ENCODE data around the gene BZW2. TPM values are rescaled to one million over a fixed set of nuclear protein-coding genes. Genes with fewer than 3 reads are reported as not detected.

The BZW2 gene
- total and polyA plus RNA-seq, 11 donors = 195 to 808 (median 297) TPM

GRCh38 chr7:16753932-16754855 lies 108.2 kb downstream of the BZW2 start:
- 4 to 6% (median 5%) methylated on average over 46 to 58 of the region's 58 CpGs for WGBS, 4 donors
- no peaks in the 10 kb centered on the region for H3K36me3 ChIP-seq
- intact Hi-C loops (cut with DNase I) = no loop called here
- DNase-seq (peak; percentile 38 to 72 (median 47)), ATAC-seq (peak in 3 of 4 donors; percentile 57 to 67 (median 67))
- H3K9me3 ChIP-seq = no peaks in the 10 kb centered on the region
- peaks cover 0 to 24% (median 5%) of the 10 kb centered on the region in 12 donors for H3K4me1 ChIP-seq
- TF ChIP-seq POLR2A (IDR thresholded peaks at IDR 0.05) (no peak), CTCF (IDR thresholded peaks at IDR 0.05) (no peak)
- peak overlapping the region; percentile 9 to 82 (median 69) for H3K27ac ChIP-seq
- no peaks in the 10 kb centered on the region for H3K27me3 ChIP-seq
- H3K4me3 ChIP-seq = peak overlapping the region; percentile 70 to 92 (median 76)

DNA sequence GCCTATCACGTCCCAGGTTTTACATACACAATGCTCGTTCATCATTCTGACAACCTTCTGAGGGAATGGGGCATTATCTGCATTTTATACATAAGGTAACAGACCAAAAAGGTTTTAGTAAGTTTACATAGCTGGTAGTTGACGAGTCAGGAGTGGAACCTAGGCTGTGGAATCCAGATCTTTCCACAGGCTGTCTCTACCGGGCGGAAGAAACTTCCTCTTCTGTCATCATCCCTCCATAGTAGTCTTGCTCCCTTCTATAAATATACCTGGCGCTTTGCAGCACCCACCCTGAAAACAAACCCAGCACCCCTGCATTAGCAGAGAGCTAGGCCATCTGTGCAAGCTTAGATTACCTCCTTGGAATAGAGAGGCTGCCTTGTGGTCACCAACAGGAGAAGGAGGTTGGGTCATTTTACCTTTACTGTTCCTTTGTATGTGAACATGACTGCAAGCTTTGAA lies 108.9 kb downstream of the BZW2 start:
- Histone ChIP-seq H3K27ac (peak overlapping the region in 11 of 12 donors; percentile 9 to 82 (median 73)), H3K36me3 (no peaks in the 10 kb centered on the region)

GRCh38 chr7:16755397-16755796 lies 109.4 kb downstream of the BZW2 start:
- ATAC-seq = no peak
- Histone ChIP-seq H3K36me3 (no peaks in the 10 kb centered on the region), H3K27ac (peak overlapping the region in 4 of 12 donors; percentile 26 to 82 (median 81)), H3K4me1 (peaks cover 0 to 25% (median 5%) of the 10 kb centered on the region in 12 donors), H3K27me3 (no peaks in the 10 kb centered on the region), H3K4me3 (peak overlapping the region in 9 of 12 donors; percentile 70 to 92 (median 76)), H3K9me3 (no peaks in the 10 kb centered on the region)
- TF ChIP-seq CTCF (IDR thresholded peaks at IDR 0.05) (no peak), POLR2A (IDR thresholded peaks at IDR 0.05) (no peak)
- intact Hi-C loops (cut with DNase I) = no loop called here
- DNase-seq = no peak

More for the DNA sequence above, 108.9 kb downstream of the BZW2 start:
- WGBS, 4 donors = 50 to 57% (median 51%) methylated on average over 6 of the region's 6 CpGs
- H3K4me3 ChIP-seq = peak overlapping the region; percentile 70 to 92 (median 76)
- peaks cover 0 to 25% (median 5%) of the 10 kb centered on the region in 12 donors for H3K4me1 ChIP-seq
- H3K27me3 ChIP-seq = no peaks in the 10 kb centered on the region
- ATAC-seq (no peak), DNase-seq (no peak)
- TF ChIP-seq POLR2A (IDR thresholded peaks at IDR 0.05) = no peak
- no peak for TF ChIP-seq CTCF (IDR thresholded peaks at IDR 0.05)
- no peaks in the 10 kb centered on the region for H3K9me3 ChIP-seq
- intact Hi-C loops (cut with DNase I) = no loop called here

Other genes starting within 250 kb of the BZW2 start
- 1 to 10 TPM; 1.1 to 8.5 (median 6.0) TPM for gene CRPPA, start 224.6 kb upstream of the BZW2 start, total RNA-seq
- gene CRPPA, start 224.6 kb upstream of the BZW2 start, polyA plus RNA-seq = 1 to 10 TPM in 1 of 2 donors, under 1 TPM in 1; 0.98 to 1.4 TPM
- gene SOSTDC1, start 180.4 kb upstream of the BZW2 start, total RNA-seq = under 1 TPM in 6 of 9 donors, not detected in 3; 0.14 to 0.56 (median 0.20) TPM
- under 1 TPM; 0.07 to 0.19 TPM for gene SOSTDC1, start 180.4 kb upstream of the BZW2 start, polyA plus RNA-seq
- gene LRRC72, start 119.4 kb upstream of the BZW2 start, total RNA-seq = not detected
- not detected for gene LRRC72, start 119.4 kb upstream of the BZW2 start, polyA plus RNA-seq
- gene ANKMY2, start 427 bp upstream of the BZW2 start, total RNA-seq = 10 to 100 TPM; 17.7 to 44.3 (median 28.3) TPM
- gene ANKMY2, start 427 bp upstream of the BZW2 start, polyA plus RNA-seq = 10 to 100 TPM; 10.3 to 17.2 TPM
- gene TSPAN13, start 107.6 kb downstream of the BZW2 start, total RNA-seq = 10 to 100 TPM in 7 of 9 donors, 1 to 10 TPM in 2; 7.4 to 24.7 (median 12.0) TPM
- gene TSPAN13, start 107.6 kb downstream of the BZW2 start, polyA plus RNA-seq = 10 to 100 TPM; 16.9 to 39.5 TPM
- gene AGR2, start 158.8 kb downstream of the BZW2 start, total RNA-seq = not detected
- gene AGR2, start 158.8 kb downstream of the BZW2 start, polyA plus RNA-seq = under 1 TPM in 1 of 2 donors, not detected in 1; 0.37 TPM
- not detected for gene AGR3, start 235.8 kb downstream of the BZW2 start, total RNA-seq
- gene AGR3, start 235.8 kb downstream of the BZW2 start, polyA plus RNA-seq = not detected